WERI-Rb-1 (cell line): Measurements from ENCODE around the gene STK35.

ENCODE experiments used
- DNase-seq: peaks from one replicate; pipeline ENCODE4 v3.0.0-alpha.2; 2020
- H3K27ac ChIP-seq: fragments of 250-450 bp; sonication (Bioruptor Pico); 2 replicates; pipeline ENCODE4 v1.5.1; 2020; ENCODE audit warnings: mild to moderate bottlenecking, moderate library complexity
- H3K27me3 ChIP-seq: fragments of 250-450 bp; sonication (Bioruptor Pico); 2 replicates; pipeline ENCODE4 v1.5.1; 2021; ENCODE audit warnings: mild to moderate bottlenecking, low read depth, moderate library complexity; ENCODE audit not compliant: insufficient read depth, severe bottlenecking
- H3K36me3 ChIP-seq: fragments of 250-450 bp; sonication (Bioruptor Pico); 2 replicates; pipeline ENCODE4 v1.5.1; 2020; ENCODE audit warnings: mild to moderate bottlenecking, moderate library complexity
- H3K4me3 ChIP-seq: 2 replicates; pipeline ENCODE4 v1.5.1; 2011; ENCODE audit warnings: low read depth, mild to moderate bottlenecking, control low read depth, low read length
- H3K9me3 ChIP-seq: fragments of 250-450 bp; sonication (Bioruptor Pico); 2 replicates; pipeline ENCODE4 v1.5.1; 2021; ENCODE audit warnings: mild to moderate bottlenecking, moderate library complexity; ENCODE audit not compliant: severe bottlenecking
- TF ChIP-seq, protein P1 (sequence below): IDR thresholded peaks from 2 replicates; pipeline ENCODE4 v1.5.1; 2011; ENCODE audit warnings: low read depth, mild to moderate bottlenecking, control low read depth, inconsistent platforms, low read length

STK35 gene

DNA sequence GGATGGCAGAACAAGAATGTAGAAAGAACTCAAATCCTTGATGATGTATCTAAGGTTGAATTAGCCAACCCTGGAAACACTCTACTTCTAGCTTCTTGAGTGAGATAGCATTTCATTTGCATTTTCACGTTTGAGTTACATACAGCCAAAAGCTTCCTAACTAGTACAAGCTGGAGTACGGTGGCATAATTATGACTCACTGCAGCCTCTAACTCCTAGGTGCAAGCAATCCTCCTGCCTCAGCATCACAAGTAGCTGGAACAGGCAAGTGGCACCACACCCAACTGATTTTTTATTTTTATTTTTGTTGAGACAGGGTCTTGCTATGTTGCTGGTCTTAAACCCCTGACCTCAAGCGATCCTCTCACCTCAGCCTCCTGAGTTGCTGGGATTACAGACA is 36.5 kb upstream of the STK35 start:
- Histone ChIP-seq H3K36me3 (no peaks in the 10 kb centered on the region), H3K27ac (no peak overlapping the region), H3K9me3 (no peaks in the 10 kb centered on the region), H3K4me3 (no peak overlapping the region), H3K27me3 (no peaks in the 10 kb centered on the region)
- DNase-seq, result peak; percentile 24
- TF ChIP-seq, protein P1, sequence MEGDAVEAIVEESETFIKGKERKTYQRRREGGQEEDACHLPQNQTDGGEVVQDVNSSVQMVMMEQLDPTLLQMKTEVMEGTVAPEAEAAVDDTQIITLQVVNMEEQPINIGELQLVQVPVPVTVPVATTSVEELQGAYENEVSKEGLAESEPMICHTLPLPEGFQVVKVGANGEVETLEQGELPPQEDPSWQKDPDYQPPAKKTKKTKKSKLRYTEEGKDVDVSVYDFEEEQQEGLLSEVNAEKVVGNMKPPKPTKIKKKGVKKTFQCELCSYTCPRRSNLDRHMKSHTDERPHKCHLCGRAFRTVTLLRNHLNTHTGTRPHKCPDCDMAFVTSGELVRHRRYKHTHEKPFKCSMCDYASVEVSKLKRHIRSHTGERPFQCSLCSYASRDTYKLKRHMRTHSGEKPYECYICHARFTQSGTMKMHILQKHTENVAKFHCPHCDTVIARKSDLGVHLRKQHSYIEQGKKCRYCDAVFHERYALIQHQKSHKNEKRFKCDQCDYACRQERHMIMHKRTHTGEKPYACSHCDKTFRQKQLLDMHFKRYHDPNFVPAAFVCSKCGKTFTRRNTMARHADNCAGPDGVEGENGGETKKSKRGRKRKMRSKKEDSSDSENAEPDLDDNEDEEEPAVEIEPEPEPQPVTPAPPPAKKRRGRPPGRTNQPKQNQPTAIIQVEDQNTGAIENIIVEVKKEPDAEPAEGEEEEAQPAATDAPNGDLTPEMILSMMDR, result no peak

DNA sequence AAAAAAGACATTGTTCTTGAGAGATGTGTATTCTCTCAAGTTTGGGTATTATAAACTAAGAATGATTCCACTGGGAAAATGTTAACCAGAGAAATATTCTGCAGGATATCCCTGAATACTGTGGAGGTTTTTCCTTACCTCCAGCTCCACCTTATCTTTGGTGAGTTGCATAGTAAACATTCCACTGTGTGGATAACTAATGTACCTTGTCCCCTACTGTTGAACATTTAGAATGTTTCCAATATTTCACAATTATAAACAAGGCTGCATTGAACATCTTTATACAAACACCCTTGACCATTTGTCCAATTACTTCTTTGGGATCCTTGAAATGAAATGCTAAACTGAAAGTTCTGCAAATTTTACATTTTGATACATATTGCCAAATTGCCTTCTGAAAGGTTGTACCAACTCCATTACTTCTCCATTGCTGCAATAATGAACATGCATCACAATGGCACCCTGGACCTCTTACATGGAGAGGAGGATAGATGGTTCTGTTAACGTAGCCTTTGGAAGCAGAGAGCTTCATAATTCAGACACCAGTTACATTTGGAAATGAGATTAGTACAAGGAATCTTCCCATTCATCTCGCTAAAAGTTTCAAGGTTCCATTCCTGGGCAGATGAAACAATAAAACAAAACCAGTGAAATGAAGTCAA is 35.0 kb upstream of the STK35 start:
- DNase-seq, result no peak

DNA sequence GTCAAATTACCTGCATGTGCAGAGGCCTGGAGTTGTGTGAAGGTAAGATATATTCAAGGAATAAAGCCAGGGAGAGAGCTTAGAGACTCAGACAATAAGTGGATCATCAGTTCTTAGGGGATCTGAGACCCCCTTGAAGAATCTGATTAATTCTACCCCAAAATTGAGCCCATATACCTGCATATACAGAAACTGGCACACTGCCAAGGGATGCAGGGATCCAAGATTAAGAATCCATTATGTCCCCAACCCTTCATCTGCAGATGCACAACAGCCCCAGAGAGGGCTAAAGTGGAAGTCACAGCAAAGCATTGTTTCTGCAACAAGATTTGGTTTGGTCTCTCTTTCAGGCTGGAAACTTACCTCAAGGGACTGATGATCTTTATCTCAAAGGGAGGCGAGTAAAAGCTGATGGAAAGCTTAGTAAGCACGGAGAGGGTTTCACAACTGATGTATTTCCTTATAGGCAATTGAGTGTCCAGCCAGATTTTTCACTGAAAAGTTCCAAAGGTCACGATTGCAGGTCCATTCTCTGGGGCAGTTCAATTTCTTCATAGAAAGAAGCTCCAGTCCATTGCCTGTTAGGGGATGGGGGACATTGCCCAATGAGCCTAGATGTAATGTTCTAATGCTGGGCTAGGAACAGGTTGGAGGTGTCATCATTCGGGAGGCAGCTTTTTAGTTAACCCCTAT is 20.9 kb upstream of the STK35 start:
- TF ChIP-seq, protein P1, result no peak
- Histone ChIP-seq H3K36me3 (no peaks in the 10 kb centered on the region), H3K27me3 (no peaks in the 10 kb centered on the region), H3K4me3 (no peak overlapping the region), H3K27ac (no peak overlapping the region), H3K9me3 (no peaks in the 10 kb centered on the region)
- DNase-seq, result no peak

More for the DNA sequence above, 35.0 kb upstream of the STK35 start:
- no peak overlapping the region for H3K27ac ChIP-seq
- H3K4me3 ChIP-seq, result no peak overlapping the region
- H3K27me3 ChIP-seq, result no peaks in the 10 kb centered on the region
- no peaks in the 10 kb centered on the region for H3K36me3 ChIP-seq
- TF ChIP-seq, protein P1, result no peak
- no peaks in the 10 kb centered on the region for H3K9me3 ChIP-seq

DNA sequence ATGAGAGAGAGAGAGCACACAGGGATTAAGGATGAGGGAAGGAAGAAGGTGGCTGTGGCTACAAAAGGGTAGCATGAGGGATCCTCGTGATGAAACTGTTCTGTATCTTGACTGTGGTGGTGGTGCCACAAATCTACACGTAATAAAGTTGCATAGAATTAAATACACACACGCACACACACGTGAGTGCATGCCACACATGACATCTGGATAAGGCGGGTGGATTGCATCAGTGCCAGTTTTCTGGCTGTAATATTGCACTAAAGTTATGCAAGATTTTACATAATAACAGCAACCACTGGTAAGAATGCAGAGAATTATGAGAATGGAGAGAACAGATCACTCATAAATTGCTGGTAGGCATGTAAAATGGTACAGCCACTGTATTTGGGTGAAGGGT is 16.9 kb upstream of the STK35 start:
- no peak overlapping the region for H3K4me3 ChIP-seq
- H3K27me3 ChIP-seq, result no peaks in the 10 kb centered on the region
- H3K9me3 ChIP-seq, result no peaks in the 10 kb centered on the region
- DNase-seq, result no peak
- TF ChIP-seq, protein P1, result no peak
- no peak overlapping the region for H3K27ac ChIP-seq
- H3K36me3 ChIP-seq, result no peaks in the 10 kb centered on the region

DNA sequence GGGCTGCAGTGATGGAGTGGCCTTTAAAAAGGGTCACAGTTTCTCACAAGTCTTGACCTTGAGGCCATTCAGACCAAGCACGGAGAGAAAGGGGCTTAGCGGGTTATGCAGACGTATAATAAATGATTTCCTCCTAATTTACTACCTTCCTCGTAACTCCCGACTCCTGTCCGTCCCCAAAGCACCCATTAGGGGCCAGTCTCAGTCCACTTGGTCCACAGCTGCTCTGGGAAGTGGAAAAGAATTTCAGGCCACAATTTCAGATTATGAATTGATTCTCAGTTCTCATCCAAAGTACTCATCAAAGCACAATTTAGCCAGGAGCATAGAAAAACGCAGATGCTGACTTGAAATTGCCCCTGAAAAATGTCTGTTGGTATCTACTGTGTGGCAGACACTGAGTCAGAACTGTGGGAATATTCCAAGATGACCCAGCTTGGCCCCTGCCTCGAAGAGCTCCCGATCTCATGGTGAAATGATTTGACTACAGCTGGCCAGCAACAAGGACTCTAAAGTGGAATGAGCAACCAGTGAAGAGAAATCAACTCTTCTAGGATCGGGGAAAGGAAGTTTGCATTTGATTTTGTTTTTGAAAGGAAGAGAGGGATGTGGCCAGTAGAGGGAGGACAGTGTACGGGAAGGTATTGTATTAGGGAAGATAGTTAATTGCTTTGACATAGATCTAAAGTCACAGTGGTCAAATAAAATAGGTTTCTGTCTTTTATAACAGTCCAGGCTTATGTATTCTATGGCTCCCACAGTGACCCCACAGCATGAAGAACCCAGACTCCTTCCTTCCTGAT is 15.2 kb upstream of the STK35 start:
- no peak for DNase-seq
- Histone ChIP-seq H3K36me3 (no peaks in the 10 kb centered on the region), H3K4me3 (no peak overlapping the region)

More for the DNA sequence above, 15.2 kb upstream of the STK35 start:
- no peak overlapping the region for H3K27ac ChIP-seq
- TF ChIP-seq, protein P1, result no peak
- no peaks in the 10 kb centered on the region for H3K27me3 ChIP-seq
- no peaks in the 10 kb centered on the region for H3K9me3 ChIP-seq
